ENCODE data around the gene MRPL52.

GRCh38 chr14:22808388-22809209 is 21.1 kb upstream of the MRPL52 start:
- TF ChIP-seq, protein P1, sequence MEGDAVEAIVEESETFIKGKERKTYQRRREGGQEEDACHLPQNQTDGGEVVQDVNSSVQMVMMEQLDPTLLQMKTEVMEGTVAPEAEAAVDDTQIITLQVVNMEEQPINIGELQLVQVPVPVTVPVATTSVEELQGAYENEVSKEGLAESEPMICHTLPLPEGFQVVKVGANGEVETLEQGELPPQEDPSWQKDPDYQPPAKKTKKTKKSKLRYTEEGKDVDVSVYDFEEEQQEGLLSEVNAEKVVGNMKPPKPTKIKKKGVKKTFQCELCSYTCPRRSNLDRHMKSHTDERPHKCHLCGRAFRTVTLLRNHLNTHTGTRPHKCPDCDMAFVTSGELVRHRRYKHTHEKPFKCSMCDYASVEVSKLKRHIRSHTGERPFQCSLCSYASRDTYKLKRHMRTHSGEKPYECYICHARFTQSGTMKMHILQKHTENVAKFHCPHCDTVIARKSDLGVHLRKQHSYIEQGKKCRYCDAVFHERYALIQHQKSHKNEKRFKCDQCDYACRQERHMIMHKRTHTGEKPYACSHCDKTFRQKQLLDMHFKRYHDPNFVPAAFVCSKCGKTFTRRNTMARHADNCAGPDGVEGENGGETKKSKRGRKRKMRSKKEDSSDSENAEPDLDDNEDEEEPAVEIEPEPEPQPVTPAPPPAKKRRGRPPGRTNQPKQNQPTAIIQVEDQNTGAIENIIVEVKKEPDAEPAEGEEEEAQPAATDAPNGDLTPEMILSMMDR (IDR thresholded peaks at IDR 0.05), result no peak
- no peak for TF ChIP-seq POLR2A (IDR thresholded peaks at IDR 0.05)

Data from adrenal gland (tissue), 5 donors.